Spleen (tissue), 7 donors: ENCODE results near the gene NUTM2D.
"Not testable (repeated sequence)": the region's sequence is repeated elsewhere in the genome, so short reads cannot be mapped to it uniquely, and the experiment has no call there.

ENCODE experiments used
- POLR2A ChIP-seq, 3 donors: fragments of 450-650 bp; IDR thresholded peaks; one replicate each; pipeline ENCODE4 v1.5.1; 2017; ENCODE audit warnings: antibody characterized with exemption in 3 of 3, mild to moderate bottlenecking in 1 of 3
- TF ChIP-seq, protein P1 (sequence below), 11 experiments: fragments of 200-600 bp in 7 of 11; fragments of 450-650 bp in 4 of 11; sonication (generic) in 4 of 11; IDR thresholded peaks in 8 of 11; conservative IDR thresholded peaks in 3 of 11; 1 replicate in 7 of 11; 2 replicates in 4 of 11; pipeline versions ENCODE4 v1.4.0 to v1.8.0; 2016 to 2021; ENCODE audit warnings: antibody characterized with exemption in 11 of 11, inconsistent platforms in 4 of 11, mild to moderate bottlenecking in 1 of 11
- donor health status: DM: no; HTN: no; CAD: no; lungs with moderate emphysema.
- donor health status: DM: no; HTN: no; CAD: no.
- donor health status: DM: no; HTN: no; CAD: no.

- TF ChIP-seq, protein P1, sequence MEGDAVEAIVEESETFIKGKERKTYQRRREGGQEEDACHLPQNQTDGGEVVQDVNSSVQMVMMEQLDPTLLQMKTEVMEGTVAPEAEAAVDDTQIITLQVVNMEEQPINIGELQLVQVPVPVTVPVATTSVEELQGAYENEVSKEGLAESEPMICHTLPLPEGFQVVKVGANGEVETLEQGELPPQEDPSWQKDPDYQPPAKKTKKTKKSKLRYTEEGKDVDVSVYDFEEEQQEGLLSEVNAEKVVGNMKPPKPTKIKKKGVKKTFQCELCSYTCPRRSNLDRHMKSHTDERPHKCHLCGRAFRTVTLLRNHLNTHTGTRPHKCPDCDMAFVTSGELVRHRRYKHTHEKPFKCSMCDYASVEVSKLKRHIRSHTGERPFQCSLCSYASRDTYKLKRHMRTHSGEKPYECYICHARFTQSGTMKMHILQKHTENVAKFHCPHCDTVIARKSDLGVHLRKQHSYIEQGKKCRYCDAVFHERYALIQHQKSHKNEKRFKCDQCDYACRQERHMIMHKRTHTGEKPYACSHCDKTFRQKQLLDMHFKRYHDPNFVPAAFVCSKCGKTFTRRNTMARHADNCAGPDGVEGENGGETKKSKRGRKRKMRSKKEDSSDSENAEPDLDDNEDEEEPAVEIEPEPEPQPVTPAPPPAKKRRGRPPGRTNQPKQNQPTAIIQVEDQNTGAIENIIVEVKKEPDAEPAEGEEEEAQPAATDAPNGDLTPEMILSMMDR (IDR thresholded peaks at IDR 0.05 in 8 of 11, conservative IDR thresholded peaks at IDR 0.05 in 3 of 11): not testable (repeated sequence)
- TF ChIP-seq POLR2A (IDR thresholded peaks at IDR 0.05): not testable (repeated sequence)
These were observed 36.0 kb upstream of the NUTM2D start for GRCh38 chr10:87321505-87321904.
